K562 (cell line): ENCODE results near the gene UGT3A1. TPM values are rescaled to one million over a fixed set of nuclear protein-coding genes. Genes with fewer than 3 reads are reported as not detected.

Experiments used
- ATAC-seq: fragments of 200-7000 bp; cut with Tn5 transposase; 3 replicates; pipeline ENCODE4 v1.9.1; 2020; ENCODE audit warnings: moderate library complexity
- BruUV-seq: library from RNA; stranded (reverse); fragments of 400-500 nt; replicated peaks from 2 replicates; lab custom pipeline; 2021; lab: Mats Ljungman, UMichigan
- CTCF ChIA-PET: fragments of 300-600 bp; formaldehyde crosslinking; extraction: SDS; loops from one replicate; lab custom pipeline; 2021; ENCODE audit warnings: low intra/inter-chr PET ratio; lab: Yijun Ruan, JAX
- POLR2A ChIA-PET: fragments of 300-600, 350-650 bp; sonication (Branson Sonifier 250); formaldehyde crosslinking; extraction: SDS; loops from one replicate; lab custom pipeline; 2021; ENCODE audit warnings: antibody characterized with exemption, inconsistent platforms; lab: Yijun Ruan, JAX
- DNase-seq, 4 experiments: peaks; one replicate each; pipeline versions ENCODE4 v3.0.0 to v3.0.0-alpha.2; 2011 to 2018; ENCODE audit warnings: low spot score in 3 of 4, mixed read lengths in 3 of 4; ENCODE audit errors: extremely low read depth in 1 of 4
- FAIRE-seq: peaks from 2 replicates; lab custom pipeline; 2011; peaks lifted over from hg19 to GRCh38; lab: Jason Lieb, UNC
- H2AFZ ChIP-seq: 2 replicates; pipeline ENCODE4 v1.6.0; 2011; ENCODE audit warnings: low read depth, low read length, control low read depth, inconsistent platforms
- H3K27ac ChIP-seq: fragments of 200-600 bp; 3 replicates; pipeline ENCODE4 v1.8.0; 2011; ENCODE audit warnings: low read depth, mild to moderate bottlenecking, control low read depth, inconsistent platforms, low read length, moderate library complexity, mixed read lengths; ENCODE audit errors: extremely low read depth
- H3K27me3 ChIP-seq, 2 experiments: fragments of 300-600 bp in 1 of 2; 2 replicates in 1 of 2; 3 replicates in 1 of 2; pipeline versions ENCODE4 v1.6.0 to v1.8.0; 2011; ENCODE audit warnings: inconsistent platforms in 2 of 2, low read length in 2 of 2, mild to moderate bottlenecking in 1 of 2, mixed read lengths in 1 of 2, moderate library complexity in 1 of 2; ENCODE audit not compliant: control insufficient read depth in 2 of 2, insufficient read depth in 2 of 2
- H3K36me3 ChIP-seq: fragments of 300-600 bp; 3 replicates; pipeline ENCODE4 v1.8.0; 2011; ENCODE audit warnings: mild to moderate bottlenecking, low read length, inconsistent platforms; ENCODE audit not compliant: control insufficient read depth, insufficient read depth
- H3K4me1 ChIP-seq, 2 experiments: fragments of 200-600 bp in 1 of 2; replicated peaks in 1 of 2; 2 replicates in 1 of 2; 3 replicates in 1 of 2; pipeline versions ENCODE4 v1.5.1 to v1.8.0; 2011; ENCODE audit warnings: inconsistent platforms in 2 of 2, low read length in 2 of 2, mild to moderate bottlenecking in 1 of 2, mixed read lengths in 1 of 2, moderate library complexity in 1 of 2; ENCODE audit not compliant: control insufficient read depth in 2 of 2, insufficient read depth in 2 of 2
- H3K4me2 ChIP-seq: 2 replicates; pipeline ENCODE4 v1.6.1; 2011; ENCODE audit warnings: low read length, control low read depth, inconsistent platforms, mixed read lengths; ENCODE audit not compliant: insufficient read depth
- H3K4me3 ChIP-seq: fragments of 200-600 bp; sonication (generic), shearing (Covaris generic); 2 replicates; pipeline ENCODE4 v1.5.1; 2016; ENCODE audit warnings: control low read depth, inconsistent platforms
- H3K79me2 ChIP-seq: fragments of 200-600 bp; 3 replicates; pipeline ENCODE4 v1.8.0; 2011; ENCODE audit warnings: low read length, inconsistent platforms; ENCODE audit not compliant: control insufficient read depth, insufficient read depth
- H3K9ac ChIP-seq, 2 experiments: 2 replicates each; pipeline versions ENCODE4 v1.6.0 to v1.6.1; 2011; ENCODE audit warnings: low read depth in 2 of 2, low read length in 2 of 2, control low read depth in 1 of 2, inconsistent platforms in 1 of 2, mild to moderate bottlenecking in 1 of 2, mixed read lengths in 1 of 2; ENCODE audit not compliant: insufficient read depth in 1 of 2
- H3K9me1 ChIP-seq: one replicate; pipeline ENCODE4 v1.6.0; 2011; ENCODE audit warnings: inconsistent platforms, mild to moderate bottlenecking, low read length, moderate library complexity; ENCODE audit not compliant: control insufficient read depth, insufficient read depth
- H3K9me3 ChIP-seq: replicated peaks from 2 replicates; pipeline ENCODE4 v1.5.1; 2011; ENCODE audit warnings: low read depth, low read length, inconsistent platforms; ENCODE audit not compliant: control insufficient read depth, insufficient read depth
- H4K20me1 ChIP-seq: replicated peaks from 2 replicates; pipeline ENCODE4 v1.6.1; 2011; ENCODE audit warnings: low read length, inconsistent platforms, mixed read lengths; ENCODE audit not compliant: control insufficient read depth, insufficient read depth
- CCNT2 ChIP-seq: IDR thresholded peaks from 2 replicates; pipeline ENCODE4 v1.6.1; 2011; ENCODE audit warnings: borderline replicate concordance, low read depth, mild to moderate bottlenecking, moderate library complexity, mixed read lengths, low read length; ENCODE audit not compliant: insufficient read length; ENCODE audit errors: extremely low read depth
- HMGN3 ChIP-seq: IDR thresholded peaks from 2 replicates; pipeline ENCODE4 v1.6.1; 2011; ENCODE audit warnings: borderline replicate concordance, low read depth, mild to moderate bottlenecking, mixed read lengths, low read length; ENCODE audit not compliant: insufficient read length; ENCODE audit errors: extremely low read depth
- KDM1A ChIP-seq, 2 experiments: fragments of 450-650 bp; IDR thresholded peaks; 2 replicates each; pipeline ENCODE4 v1.6.1; 2016; ENCODE audit warnings: mild to moderate bottlenecking in 2 of 2
- MTA1 ChIP-seq: fragments of 450-650 bp; IDR thresholded peaks from 2 replicates; pipeline ENCODE4 v1.6.1; 2017; ENCODE audit warnings: borderline replicate concordance
- NR0B1 ChIP-seq: fragments of 450-650 bp; IDR thresholded peaks from one replicate; pipeline ENCODE4 v1.6.1; 2018; ENCODE audit warnings: mild to moderate bottlenecking, moderate library complexity; ENCODE audit not compliant: partially characterized antibody
- NRF1 ChIP-seq, 2 experiments: fragments of 450-650 bp; IDR thresholded peaks in 1 of 2; conservative IDR thresholded peaks in 1 of 2; 2 replicates each; pipeline ENCODE4 v1.6.1; 2014; ENCODE audit warnings: mild to moderate bottlenecking in 2 of 2
- PRPF4 ChIP-seq: fragments of 200-400 bp; formaldehyde crosslinking; IDR thresholded peaks from one replicate; pipeline ENCODE4 v1.6.1; 2017; ENCODE audit warnings: low read length, low read depth, mild to moderate bottlenecking; ENCODE audit not compliant: insufficient read depth, poor library complexity, severe bottlenecking
- SMC3 ChIP-seq: conservative IDR thresholded peaks from 2 replicates; pipeline ENCODE4 v1.6.1; 2011; ENCODE audit warnings: low read depth, low read length, improper control_type of control experiment; ENCODE audit not compliant: insufficient read depth
- ZNF311 ChIP-seq: fragments of 250-450 bp; sonication (Bioruptor Pico); IDR thresholded peaks from 2 replicates; pipeline ENCODE4 v1.4.0; 2020; ENCODE audit warnings: mild to moderate bottlenecking, moderate library complexity
- ZNF398 ChIP-seq: fragments of 250-450 bp; sonication (Bioruptor Pico); IDR thresholded peaks from 2 replicates; pipeline ENCODE4 v1.8.0; 2021; ENCODE audit warnings: moderate library complexity, mild to moderate bottlenecking, inconsistent platforms
- WGBS: fragments of 100-300 bp; shearing (Covaris generic); methylation state at CpG from one replicate; pipeline ENCODE4 v1.1.6; 2016; ENCODE audit warnings: low coverage, mixed read lengths; ENCODE audit not compliant: insufficient coverage; ENCODE audit errors: missing lambda C conversion rate; 5-methylcytosine and 5-hydroxymethylcytosine counted together
- in situ Hi-C: fragments of 300-500 bp; cut with MboI; formaldehyde crosslinking; loops from 4 replicates; pipeline ENCODE4 v1.15.0; 2018; ENCODE audit warnings: inconsistent platforms, mixed read lengths
- intact Hi-C: fragments of 100-400 bp; cut with micrococcal nuclease; formaldehyde crosslinking; loops from 2 replicates; pipeline ENCODE4 v1.14.2; 2022
- polyA plus RNA-seq, 8 experiments: library from polyadenylated mRNA; depleted of rRNA in 4 of 8; stranded (reverse) in 5 of 8; unstranded in 3 of 8; fragments of >200 nt; fragmentation: Nextera tagmentation in 2 of 8; fragmentation: Illumina TruSeq in 1 of 8; extraction: Ambion mirVana in 2 of 8; extraction: Trizol in 1 of 8; gene quantifications; 2 replicates each; pipeline versions ENCODE4 v1.2.1 to v1.2.3, GENCODE V29; 2011 to 2014; ENCODE audit warnings: inconsistent platforms in 1 of 8, missing spikeins in 1 of 8
- total RNA-seq, 7 experiments: library from RNA; depleted of rRNA in 6 of 7; stranded (reverse); fragments of >200 nt in 6 of 7; fragmentation: Illumina TruSeq in 2 of 7; extraction: Trizol in 2 of 7; gene quantifications; 2 replicates each; pipeline versions ENCODE4 v1.2.1 to v1.2.3, GENCODE V29; 2011 to 2021; ENCODE audit warnings: low replicate concordance in 1 of 7
- TF ChIP-seq, protein P1 (sequence below): sonication (generic); formaldehyde crosslinking; IDR thresholded peaks from 2 replicates; pipeline ENCODE4 v1.8.1; 2023; ENCODE audit warnings: mild to moderate bottlenecking, missing genetic modification reagents

The UGT3A1 gene
- total and polyA plus RNA-seq, 9 of the 15 experiments (the other 6 are each of a cell fraction or from before 2014, with no cell fraction given), result not detected

GRCh38 chr5:36017622-36018021 is 26.4 kb upstream of the UGT3A1 start:
- H3K4me1 ChIP-seq, result no peaks in the 10 kb centered on the region
- intact Hi-C loops, result no loop called here
- no TSS peak for BruUV-seq
- no peaks in the 10 kb centered on the region for H3K9me3 ChIP-seq
- in situ Hi-C loops, result no loop called here
- no peaks in the 10 kb centered on the region for H3K27me3 ChIP-seq
- TF ChIP-seq NR0B1, result no peak
- H3K9ac ChIP-seq, result no peak overlapping the region
- H2AFZ ChIP-seq, result no peak overlapping the region
- no peak for FAIRE-seq
- H3K79me2 ChIP-seq, result no peaks in the 10 kb centered on the region
- H4K20me1 ChIP-seq, result no peaks in the 10 kb centered on the region
- POLR2A ChIA-PET, result no interaction called here
- no peaks in the 10 kb centered on the region for H3K9me1 ChIP-seq
- no peak overlapping the region for H3K4me3 ChIP-seq
- WGBS, result 0% methylated on average over 5 of the region's 5 CpGs
- no peak for ATAC-seq
- no peak for DNase-seq
- H3K27ac ChIP-seq, result no peak overlapping the region
- no peaks in the 10 kb centered on the region for H3K36me3 ChIP-seq
- H3K4me2 ChIP-seq, result no peak overlapping the region
- CTCF ChIA-PET, result no interaction called here

GRCh38 chr5:36017004-36017403 is 25.8 kb upstream of the UGT3A1 start:
- no peak for FAIRE-seq
- intact Hi-C loops, result no loop called here
- WGBS, result 0% methylated on average over 1 of the region's 1 CpG
- TF ChIP-seq HMGN3, result no peak
- TF ChIP-seq KDM1A (IDR thresholded peaks at IDR 0.05), result no peak
- no peak for TF ChIP-seq ZNF398 (CRISPR knock-in tag)
- no peak for TF ChIP-seq MTA1
- TF ChIP-seq CCNT2, result no peak
- TF ChIP-seq NRF1 (conservative IDR thresholded peaks at IDR 0.05 in 1 of 2, IDR thresholded peaks at IDR 0.05 in 1 of 2), result no peak
- TF ChIP-seq ZNF311 (CRISPR knock-in tag), result no peak
- TF ChIP-seq, protein P1, sequence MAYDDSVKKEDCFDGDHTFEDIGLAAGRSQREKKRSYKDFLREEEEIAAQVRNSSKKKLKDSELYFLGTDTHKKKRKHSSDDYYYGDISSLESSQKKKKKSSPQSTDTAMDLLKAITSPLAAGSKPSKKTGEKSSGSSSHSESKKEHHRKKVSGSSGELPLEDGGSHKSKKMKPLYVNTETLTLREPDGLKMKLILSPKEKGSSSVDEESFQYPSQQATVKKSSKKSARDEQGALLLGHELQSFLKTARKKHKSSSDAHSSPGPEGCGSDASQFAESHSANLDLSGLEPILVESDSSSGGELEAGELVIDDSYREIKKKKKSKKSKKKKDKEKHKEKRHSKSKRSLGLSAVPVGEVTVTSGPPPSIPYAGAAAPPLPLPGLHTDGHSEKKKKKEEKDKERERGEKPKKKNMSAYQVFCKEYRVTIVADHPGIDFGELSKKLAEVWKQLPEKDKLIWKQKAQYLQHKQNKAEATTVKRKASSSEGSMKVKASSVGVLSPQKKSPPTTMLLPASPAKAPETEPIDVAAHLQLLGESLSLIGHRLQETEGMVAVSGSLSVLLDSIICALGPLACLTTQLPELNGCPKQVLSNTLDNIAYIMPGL, result no peak
- TF ChIP-seq SMC3, result no peak
- no peak for TF ChIP-seq PRPF4

More at GRCh38 chr5:36017004-36017403, 25.8 kb upstream of the UGT3A1 start:
- no TSS peak for BruUV-seq
- DNase-seq (no peak), ATAC-seq (no peak)
- no peak overlapping the region for H3K4me2 ChIP-seq
- H3K4me3 ChIP-seq, result no peak overlapping the region
- POLR2A ChIA-PET, result no interaction called here
- CTCF ChIA-PET, result no interaction called here
- no peaks in the 10 kb centered on the region for H3K27me3 ChIP-seq
- H3K79me2 ChIP-seq, result no peaks in the 10 kb centered on the region
- no peaks in the 10 kb centered on the region for H3K4me1 ChIP-seq
- H3K27ac ChIP-seq, result no peak overlapping the region
- no peaks in the 10 kb centered on the region for H4K20me1 ChIP-seq
- no peaks in the 10 kb centered on the region for H3K9me1 ChIP-seq
- H3K9me3 ChIP-seq, result no peaks in the 10 kb centered on the region
- H3K36me3 ChIP-seq, result no peaks in the 10 kb centered on the region
- H3K9ac ChIP-seq, result no peak overlapping the region
- H2AFZ ChIP-seq, result no peak overlapping the region
- in situ Hi-C loops, result no loop called here
